GM21786 (cell line): Measurements from ENCODE around the gene SLC23A3.
"Not testable (repeated sequence)": the region's sequence is repeated elsewhere in the genome, so short reads cannot be mapped to it uniquely, and the experiment has no call there.

Source experiments
- ATAC-seq: cut with Tn5 transposase; IDR thresholded peaks from one replicate; pipeline ENCODE4 v1.9.1; 2021; ENCODE audit not compliant: unreplicated experiment

SLC23A3 gene

GRCh38 chr2:219205981-219206327, 36.1 kb upstream of the SLC23A3 start:
- ATAC-seq = no peak

GRCh38 chr2:219205165-219205538, 35.3 kb upstream of the SLC23A3 start:
- no peak for ATAC-seq

GRCh38 chr2:219204425-219205164, 34.8 kb upstream of the SLC23A3 start:
- no peak for ATAC-seq

- ATAC-seq = not testable (repeated sequence)
These were observed 31.5 kb upstream of the SLC23A3 start for GRCh38 chr2:219201331-219201730.

GRCh38 chr2:219200502-219201326, 30.9 kb upstream of the SLC23A3 start:
- not testable (repeated sequence) for ATAC-seq

GRCh38 chr2:219199470-219200211, 29.8 kb upstream of the SLC23A3 start:
- no peak for ATAC-seq

- no peak for ATAC-seq
These were observed 29.1 kb upstream of the SLC23A3 start for GRCh38 chr2:219198974-219199373.

GRCh38 chr2:219197388-219197787, 27.6 kb upstream of the SLC23A3 start:
- no peak for ATAC-seq

- ATAC-seq = no peak
These were observed 17.1 kb upstream of the SLC23A3 start for GRCh38 chr2:219186754-219187456.

- no peak for ATAC-seq
These were observed 14.3 kb upstream of the SLC23A3 start for GRCh38 chr2:219184121-219184520.

- no peak for ATAC-seq
These were observed 13.4 kb upstream of the SLC23A3 start for GRCh38 chr2:219183151-219183772.

- ATAC-seq = no peak
These were observed 12.7 kb upstream of the SLC23A3 start for GRCh38 chr2:219182331-219183150.

GRCh38 chr2:219181531-219181930, 11.7 kb upstream of the SLC23A3 start:
- ATAC-seq = no peak

GRCh38 chr2:219180961-219181360, 11.1 kb upstream of the SLC23A3 start:
- ATAC-seq = no peak

- ATAC-seq = no peak
These were observed 10.0 kb upstream of the SLC23A3 start for GRCh38 chr2:219179601-219180465.

- ATAC-seq = peak; percentile 14
These were observed 8.7 kb upstream of the SLC23A3 start for GRCh38 chr2:219178377-219179175.

- peak; percentile 37 for ATAC-seq
These were observed 7.9 kb upstream of the SLC23A3 start, which contains the start of gene RETREG2 for GRCh38 chr2:219177552-219178376. Gene RETREG2 (plus strand): TSS chr2:219178275. CDS start chr2:219178353, 78 bp downstream.
